Measurements from ENCODE around the gene MLC1.
"Not testable (repeated sequence)": the region's sequence is repeated elsewhere in the genome, so short reads cannot be mapped to it uniquely, and the experiment has no call there.

- not testable (repeated sequence) for TF ChIP-seq CTCF (IDR thresholded peaks at IDR 0.05; ENCODE audit: low read depth, low read length, missing input control); JUND (IDR thresholded peaks at IDR 0.05); FOXA1 (IDR thresholded peaks at IDR 0.05)
Observed at GRCh38 chr22:50086975-50087374, 1.7 kb upstream of the MLC1 start.
